T-helper 17 cell (primary cell): ENCODE data around the gene MICAL3. TPM values are rescaled to one million over a fixed set of nuclear protein-coding genes. Genes with fewer than 3 reads are reported as not detected.

ENCODE experiments used
- ATAC-seq: fragments of 150-1000 bp; cut with Tn5 transposase; 2 replicates; pipeline ENCODE4 v1.10.0; 2021; ENCODE audit warnings: mild to moderate bottlenecking, moderate library complexity
- DNase-seq, 3 donors: peaks; one replicate each; pipeline versions ENCODE4 v3.0.0 to v3.0.0-alpha.2; 2020 to 2021
- H3K9me3 ChIP-seq: one replicate; pipeline ENCODE4 v1.7.0; 2013; ENCODE audit warnings: low read length, mild to moderate bottlenecking; ENCODE audit not compliant: control insufficient read depth, poor library complexity, severe bottlenecking
- H3K27ac Mint-ChIP-seq: one replicate; pipeline ENCODE4 v1.8.0; 2022; ENCODE audit warnings: mild to moderate bottlenecking, moderate library complexity, mixed read lengths
- H3K27me3 Mint-ChIP-seq: one replicate; pipeline ENCODE4 v1.8.0; 2022; ENCODE audit warnings: mixed read lengths
- H3K36me3 Mint-ChIP-seq: one replicate; pipeline ENCODE4 v1.8.0; 2022; ENCODE audit warnings: low read depth, mixed read lengths
- H3K4me1 Mint-ChIP-seq: one replicate; pipeline ENCODE4 v1.8.0; 2022; ENCODE audit warnings: mild to moderate bottlenecking, mixed read lengths
- H3K4me3 Mint-ChIP-seq: one replicate; pipeline ENCODE4 v1.8.0; 2022; ENCODE audit warnings: mild to moderate bottlenecking, moderate library complexity, mixed read lengths
- total RNA-seq, 4 donors: library from RNA in 2 of 4; stranded (reverse) in 2 of 4; gene quantifications; one replicate each; pipeline ENCODE4 v1.2.3 and lab custom pipeline; 2022 to 2026

MICAL3 gene
- total RNA-seq, 2 donors from 2014 or later = 28.9 to 37.0 TPM

DNA sequence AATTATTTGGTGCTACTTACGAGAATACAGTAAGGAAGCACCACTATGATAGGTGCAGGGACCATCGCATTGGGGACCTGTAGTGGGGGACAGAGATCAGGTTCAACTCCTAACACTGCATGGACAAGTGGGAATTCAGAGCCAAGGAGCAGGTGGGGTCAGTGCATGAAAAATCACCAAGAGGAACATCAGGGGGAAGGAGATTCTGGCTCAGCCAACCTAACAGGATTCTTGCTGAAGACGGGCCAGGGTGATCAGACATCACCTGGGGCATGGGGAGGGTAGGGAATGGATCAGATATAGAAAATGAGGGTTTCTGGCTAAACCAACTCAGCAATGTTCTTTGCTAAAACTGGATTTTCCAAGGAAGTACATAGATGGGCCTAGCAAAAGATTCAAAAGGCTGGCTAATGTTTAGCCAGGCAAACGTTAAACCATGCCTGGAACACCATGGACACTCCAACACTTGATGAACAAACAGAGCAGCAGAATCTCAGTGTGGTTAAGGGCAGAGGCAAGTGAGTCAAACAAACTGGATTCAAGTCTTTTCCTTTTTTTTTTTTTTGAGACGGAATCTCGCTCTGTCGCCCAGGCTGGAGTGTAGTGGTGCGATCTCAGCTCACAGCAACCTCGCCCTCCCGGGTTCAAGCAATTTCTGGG lies 70.0 kb downstream of the MICAL3 start:
- Mint-ChIP-seq H3K4me1 (peaks cover 28% of the 10 kb centered on the region), H3K27ac (no peak overlapping the region), H3K36me3 (no peaks in the 10 kb centered on the region), H3K4me3 (no peak overlapping the region), H3K27me3 (no peaks in the 10 kb centered on the region)
- DNase-seq = no peak
- H3K9me3 ChIP-seq = no peaks in the 10 kb centered on the region
- no peak for ATAC-seq

DNA sequence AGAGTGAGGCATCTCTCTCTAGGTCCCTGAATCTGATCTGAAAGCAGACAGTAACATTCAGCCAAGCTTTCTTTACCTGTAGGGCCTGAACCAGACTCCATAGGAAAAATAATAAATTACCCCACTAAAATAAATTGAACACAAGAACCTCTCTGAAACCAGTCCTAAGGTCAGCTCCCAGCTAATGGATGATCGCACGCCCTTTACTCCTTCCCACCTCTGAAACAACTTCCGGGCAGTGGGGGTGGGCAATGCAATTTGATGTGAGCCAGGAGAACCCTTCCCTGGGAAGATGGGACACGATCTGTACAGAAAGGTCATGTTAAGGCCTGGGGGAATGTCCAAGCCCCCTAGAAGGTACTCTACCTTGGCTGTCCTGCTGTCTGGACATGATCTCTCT lies 71.2 kb downstream of the MICAL3 start:
- Mint-ChIP-seq H3K4me1 (peaks cover 31% of the 10 kb centered on the region), H3K36me3 (no peaks in the 10 kb centered on the region), H3K27ac (no peak overlapping the region), H3K27me3 (no peaks in the 10 kb centered on the region), H3K4me3 (no peak overlapping the region)
- DNase-seq (no peak), ATAC-seq (no peak)
- no peaks in the 10 kb centered on the region for H3K9me3 ChIP-seq

DNA sequence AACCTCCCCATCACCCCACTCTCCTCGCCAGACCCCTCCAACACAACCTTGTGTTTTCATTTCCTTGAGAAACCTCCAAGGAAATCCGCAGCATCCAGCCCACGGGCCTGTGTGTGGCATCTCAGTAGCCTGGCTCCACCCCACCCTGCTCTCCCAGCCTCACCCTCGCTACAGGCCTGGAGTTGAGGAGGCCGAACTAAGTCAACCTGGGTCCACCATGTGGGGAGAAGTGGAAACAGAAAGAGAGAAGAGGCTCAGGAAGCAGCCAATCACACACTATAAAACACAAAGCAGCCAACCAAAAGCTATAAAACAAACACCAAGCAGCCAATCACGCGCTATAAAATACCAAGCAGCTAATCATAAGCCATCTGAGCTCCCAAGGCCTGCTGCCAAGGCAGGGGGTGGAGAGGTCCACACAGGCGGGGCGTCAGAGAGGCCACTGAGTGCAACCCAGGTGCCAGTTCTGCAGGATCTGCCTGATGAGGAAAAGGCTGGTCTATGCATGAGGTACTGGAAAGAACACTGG lies 72.0 kb downstream of the MICAL3 start:
- no peak overlapping the region for H3K4me3 Mint-ChIP-seq
- H3K27ac Mint-ChIP-seq = no peak overlapping the region
- DNase-seq (no peak), ATAC-seq (no peak)
- no peaks in the 10 kb centered on the region for H3K27me3 Mint-ChIP-seq
- peaks cover 29% of the 10 kb centered on the region for H3K4me1 Mint-ChIP-seq
- H3K9me3 ChIP-seq = no peaks in the 10 kb centered on the region
- H3K36me3 Mint-ChIP-seq = no peaks in the 10 kb centered on the region

DNA sequence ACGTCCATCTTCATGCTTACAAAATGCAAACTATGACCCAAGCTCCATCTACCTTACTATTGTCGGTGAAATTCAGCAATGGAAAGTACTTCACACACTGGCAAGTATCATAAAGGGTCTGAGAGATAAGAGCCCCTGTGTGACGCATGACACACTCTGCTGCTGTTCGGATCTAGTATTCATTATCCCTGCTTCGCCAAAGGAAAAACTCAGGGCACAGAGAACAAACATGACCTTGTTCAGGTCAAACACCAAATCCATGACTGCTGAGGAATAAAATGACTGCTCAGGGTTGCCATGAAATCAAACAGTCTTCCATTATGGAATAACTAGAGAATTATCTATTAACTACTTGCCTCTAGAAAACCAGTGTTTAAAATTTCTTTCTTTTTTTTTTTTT lies 73.0 kb downstream of the MICAL3 start:
- no peak for ATAC-seq
- Mint-ChIP-seq H3K27me3 (no peaks in the 10 kb centered on the region), H3K27ac (no peak overlapping the region), H3K36me3 (no peaks in the 10 kb centered on the region), H3K4me1 (peaks cover 33% of the 10 kb centered on the region), H3K4me3 (no peak overlapping the region)
- no peak for DNase-seq
- no peaks in the 10 kb centered on the region for H3K9me3 ChIP-seq

DNA sequence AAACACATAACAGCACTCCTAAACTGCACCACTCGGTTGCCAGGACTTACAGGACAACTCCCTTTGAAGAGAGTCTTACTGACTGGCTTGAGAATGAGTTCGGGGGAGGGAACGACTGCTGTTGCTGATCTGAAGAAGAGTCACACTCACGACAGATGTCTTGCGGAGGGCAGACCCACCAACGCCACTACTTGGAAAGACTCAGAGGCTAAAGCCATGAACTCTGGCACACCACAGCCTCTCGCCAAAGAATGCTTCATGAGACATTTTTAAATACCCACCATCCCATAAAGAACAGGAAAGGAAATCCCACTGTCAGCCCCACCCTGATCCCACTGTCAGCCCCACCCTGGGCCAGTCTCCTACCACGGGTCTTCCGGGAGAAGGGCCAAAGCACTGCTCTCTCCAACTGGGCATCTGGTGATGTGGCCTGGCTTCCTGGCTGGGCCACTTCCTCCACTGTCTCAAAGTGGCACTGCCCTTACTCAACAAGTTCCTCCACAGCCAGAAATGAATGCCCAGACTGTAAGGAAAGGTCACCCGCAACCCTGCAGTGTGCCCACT lies 73.6 kb downstream of the MICAL3 start:
- H3K36me3 Mint-ChIP-seq = no peaks in the 10 kb centered on the region
- peaks cover 32% of the 10 kb centered on the region for H3K4me1 Mint-ChIP-seq

DNA sequence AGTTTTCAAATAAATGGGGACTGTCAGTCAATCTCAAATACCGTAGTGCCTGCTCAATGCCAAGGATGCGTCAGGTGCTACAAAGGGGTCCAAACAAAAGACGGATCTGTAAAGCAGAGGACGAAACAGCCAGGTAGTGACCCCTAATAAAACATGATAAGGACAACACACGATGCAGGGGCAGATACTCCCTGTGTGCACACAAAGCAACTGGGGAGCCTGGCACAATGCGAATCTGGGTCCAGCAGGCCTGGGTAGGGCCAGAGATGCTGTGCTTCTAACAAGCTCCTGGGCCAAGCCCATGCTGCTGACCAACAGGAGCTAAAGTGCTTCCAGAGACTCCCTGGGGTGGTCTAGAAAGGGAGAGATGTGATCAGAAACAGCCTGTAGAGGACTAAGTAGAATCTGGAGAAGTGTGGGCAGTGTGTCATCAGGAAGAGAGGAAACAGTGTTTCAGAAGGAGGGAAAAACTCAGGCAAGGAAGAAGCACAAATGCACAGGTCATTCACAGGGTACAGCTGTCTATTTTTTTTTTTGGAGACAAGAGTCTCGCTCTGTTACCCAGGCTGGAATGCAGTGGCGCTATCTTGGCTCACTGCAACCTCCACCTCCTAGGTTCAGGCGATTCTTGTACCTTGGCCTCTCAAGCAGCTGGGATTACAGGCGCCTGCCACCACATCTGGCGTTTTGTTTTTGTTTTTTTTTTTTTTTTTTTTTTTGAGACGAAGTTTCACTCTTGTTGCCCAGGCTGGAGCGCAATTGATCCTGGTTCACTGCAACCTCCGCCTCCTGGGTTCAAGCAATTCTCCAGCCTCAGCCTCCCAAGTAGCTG lies 74.5 kb downstream of the MICAL3 start:
- ATAC-seq = no peak
- H3K9me3 ChIP-seq = no peaks in the 10 kb centered on the region
- Mint-ChIP-seq H3K4me3 (no peak overlapping the region), H3K4me1 (peaks cover 29% of the 10 kb centered on the region), H3K27ac (peak overlapping the region; percentile 27), H3K36me3 (no peaks in the 10 kb centered on the region), H3K27me3 (no peaks in the 10 kb centered on the region)
- no peak for DNase-seq

More for the DNA sequence above, 73.6 kb downstream of the MICAL3 start:
- Mint-ChIP-seq H3K4me3 (no peak overlapping the region), H3K27ac (no peak overlapping the region), H3K27me3 (no peaks in the 10 kb centered on the region)
- DNase-seq (no peak), ATAC-seq (no peak)
- no peaks in the 10 kb centered on the region for H3K9me3 ChIP-seq

DNA sequence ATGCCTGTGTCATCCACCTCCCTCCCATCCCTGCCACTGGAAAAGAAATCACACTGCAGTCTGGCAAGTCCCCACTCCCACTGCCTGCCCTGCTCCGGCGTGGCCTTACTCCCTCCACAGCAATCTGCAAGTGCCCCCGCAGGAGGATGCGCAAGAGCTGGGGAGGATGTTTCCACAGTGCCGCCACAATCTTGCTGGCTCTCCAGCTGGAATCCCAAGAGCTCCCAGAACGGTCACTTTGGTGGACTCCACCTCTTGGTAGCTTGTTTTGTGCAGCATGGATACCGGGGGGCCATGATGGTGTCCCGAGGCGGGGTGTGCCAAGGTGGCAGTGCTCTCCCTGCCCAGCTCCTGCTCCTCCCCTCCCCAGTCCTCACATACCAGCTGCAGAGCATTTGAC lies 76.3 kb downstream of the MICAL3 start:
- no peak for ATAC-seq
- Mint-ChIP-seq H3K36me3 (no peaks in the 10 kb centered on the region), H3K27me3 (no peaks in the 10 kb centered on the region), H3K4me3 (no peak overlapping the region), H3K4me1 (peaks cover 33% of the 10 kb centered on the region), H3K27ac (peak overlapping the region; percentile 51)
- H3K9me3 ChIP-seq = no peaks in the 10 kb centered on the region
- DNase-seq = no peak

DNA sequence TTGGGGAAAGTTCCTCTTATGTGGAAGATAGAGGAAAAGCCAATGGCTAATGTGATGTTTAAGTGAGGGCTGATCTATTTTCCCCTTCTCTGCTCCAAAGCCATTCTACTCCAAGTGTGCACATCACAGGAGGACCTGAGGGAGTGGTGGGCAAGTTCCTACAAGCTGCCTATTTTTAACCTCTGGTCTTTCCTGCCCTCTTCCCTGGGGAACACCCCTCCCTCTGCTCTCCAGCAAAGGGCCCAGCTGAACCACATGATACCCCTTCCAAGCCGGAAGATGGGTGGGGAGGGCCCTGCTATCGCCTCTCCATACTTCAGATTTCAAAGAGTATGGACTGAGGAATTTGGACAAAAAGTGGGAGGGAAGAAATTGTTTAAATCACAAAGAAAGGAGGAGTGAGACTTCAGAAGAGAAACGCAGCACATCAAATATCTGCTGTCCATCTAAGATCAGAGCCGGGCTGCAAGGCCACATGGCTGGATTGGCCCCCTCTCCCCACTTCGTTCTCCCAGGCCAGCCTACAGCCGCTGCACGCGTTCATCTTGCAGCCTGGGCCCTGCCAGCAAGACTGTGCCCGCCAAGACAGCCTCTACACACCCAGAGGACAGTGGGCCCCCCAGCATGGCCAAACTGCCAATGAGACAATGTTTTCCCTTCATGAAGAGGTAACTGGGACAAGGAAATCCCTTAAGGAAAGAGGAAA lies 77.5 kb downstream of the MICAL3 start:
- ATAC-seq (no peak), DNase-seq (no peak)
- Mint-ChIP-seq H3K27ac (no peak overlapping the region), H3K27me3 (no peaks in the 10 kb centered on the region), H3K4me3 (no peak overlapping the region), H3K36me3 (no peaks in the 10 kb centered on the region), H3K4me1 (peaks cover 36% of the 10 kb centered on the region)
- H3K9me3 ChIP-seq = no peaks in the 10 kb centered on the region

DNA sequence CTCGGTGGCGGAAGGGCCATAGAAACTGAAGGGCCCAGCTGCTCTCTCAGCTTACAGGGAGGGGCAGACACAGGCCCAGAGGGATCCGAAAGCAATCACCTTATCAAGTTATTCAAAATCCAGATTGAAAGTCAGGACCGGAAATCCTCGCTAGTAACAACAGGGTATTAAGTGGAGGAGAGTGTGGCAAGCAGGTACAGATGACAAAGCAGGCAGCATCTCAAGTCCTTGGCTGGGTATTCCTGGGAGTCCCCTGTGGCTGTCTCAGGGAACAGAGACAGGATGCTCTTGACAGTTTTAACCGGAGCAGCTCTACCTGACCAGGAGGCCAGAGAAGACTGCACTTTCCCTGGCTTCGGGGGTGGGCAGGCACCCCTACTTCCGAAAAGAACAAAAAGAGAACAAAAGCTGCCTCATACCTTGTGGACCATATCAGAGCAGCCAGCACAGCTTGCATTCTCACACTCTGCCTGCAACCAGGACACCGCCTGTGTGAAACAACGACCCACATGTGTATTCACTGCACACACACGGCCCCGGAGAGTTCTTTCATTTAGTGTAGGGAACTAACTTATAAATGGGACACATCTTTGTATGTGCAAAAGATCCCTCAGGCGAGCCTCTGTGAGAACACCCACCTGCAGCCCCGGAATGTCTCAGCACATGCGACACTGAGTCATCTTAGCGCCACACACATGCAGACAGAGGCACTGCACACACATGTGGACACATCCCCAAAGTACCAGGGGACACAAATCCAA lies 78.3 kb downstream of the MICAL3 start:
- Mint-ChIP-seq H3K36me3 (no peaks in the 10 kb centered on the region), H3K4me3 (no peak overlapping the region), H3K27ac (no peak overlapping the region), H3K4me1 (peaks cover 37% of the 10 kb centered on the region), H3K27me3 (no peaks in the 10 kb centered on the region)
- DNase-seq = no peak
- ATAC-seq = no peak
- no peaks in the 10 kb centered on the region for H3K9me3 ChIP-seq

DNA sequence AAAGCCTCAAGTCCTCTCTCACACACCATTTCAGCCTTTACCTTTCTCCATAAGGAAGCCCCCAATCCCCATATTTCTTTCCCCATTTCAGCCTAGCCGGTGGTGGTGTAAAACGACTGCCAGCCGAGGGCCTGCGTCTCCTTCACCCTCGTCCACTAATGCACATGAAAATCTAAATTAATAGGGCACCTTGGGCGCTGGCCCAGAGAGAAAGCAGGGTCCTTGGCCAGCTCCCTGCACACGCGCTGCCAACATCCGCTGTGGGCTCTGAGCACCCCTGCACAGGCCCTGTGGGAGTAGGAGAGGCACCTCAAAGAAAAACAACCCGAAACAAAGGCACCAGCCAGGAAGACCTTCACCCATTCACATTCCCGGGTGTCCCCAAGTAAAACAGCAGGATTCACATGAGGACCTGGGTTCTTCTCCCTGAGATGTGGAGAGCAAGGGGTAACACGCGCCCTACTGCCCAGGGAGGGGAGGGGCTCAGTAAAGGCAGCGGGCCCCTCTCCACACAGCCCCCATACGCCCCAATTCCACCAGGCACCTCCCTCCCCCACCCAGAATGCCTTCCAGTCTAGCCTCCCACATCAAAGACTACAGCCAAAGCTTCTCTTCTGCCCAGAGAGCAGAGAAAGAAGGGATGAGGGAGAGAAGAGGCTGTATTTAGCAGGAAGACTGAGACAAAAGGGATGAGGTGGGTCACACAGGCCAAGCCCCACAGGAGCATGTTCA lies 79.0 kb downstream of the MICAL3 start:
- ATAC-seq (no peak), DNase-seq (no peak)
- Mint-ChIP-seq H3K36me3 (no peaks in the 10 kb centered on the region), H3K27ac (peak overlapping the region; percentile 4), H3K27me3 (no peaks in the 10 kb centered on the region), H3K4me3 (no peak overlapping the region), H3K4me1 (peaks cover 34% of the 10 kb centered on the region)
- no peaks in the 10 kb centered on the region for H3K9me3 ChIP-seq

DNA sequence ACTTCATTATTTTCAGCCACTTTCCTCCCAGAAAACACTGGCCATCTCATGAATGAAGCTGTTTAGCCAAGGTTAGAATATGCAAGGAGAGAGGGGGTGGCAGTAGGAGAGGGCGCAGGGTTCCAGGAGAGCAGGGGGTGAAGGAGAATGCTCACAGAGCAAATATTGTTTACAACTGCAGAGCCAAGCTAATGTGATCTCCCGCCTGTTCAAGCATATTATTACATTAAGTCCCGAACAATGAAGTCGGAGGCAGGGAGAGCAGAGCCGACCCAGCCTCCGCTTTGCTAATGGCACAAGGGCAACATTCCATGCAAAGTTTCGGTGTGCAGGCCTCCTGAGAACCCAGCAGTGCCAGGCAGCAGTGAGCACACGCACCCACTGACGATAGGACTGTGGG lies 80.1 kb downstream of the MICAL3 start:
- H3K4me3 Mint-ChIP-seq = no peak overlapping the region
- DNase-seq (no peak), ATAC-seq (no peak)
- no peaks in the 10 kb centered on the region for H3K9me3 ChIP-seq
- no peak overlapping the region for H3K27ac Mint-ChIP-seq
- H3K27me3 Mint-ChIP-seq = no peaks in the 10 kb centered on the region
- H3K4me1 Mint-ChIP-seq = peaks cover 33% of the 10 kb centered on the region
- no peaks in the 10 kb centered on the region for H3K36me3 Mint-ChIP-seq
